Spleen (tissue), 11 donors: ENCODE measurements around the gene NPR2. TPM values are rescaled to one million over a fixed set of nuclear protein-coding genes. Genes with fewer than 3 reads are reported as not detected.

Experiments
- DNase-seq: peaks from one replicate; pipeline ENCODE4 v3.0.0-alpha.2; 2020
- H3K27ac ChIP-seq, 8 donors: fragments of 200-600 bp; sonication (generic) in 7 of 8; 1 replicate in 4 of 8; 2 replicates in 4 of 8; pipeline versions ENCODE4 v1.5.0 to v1.8.0; 2016 to 2021; ENCODE audit warnings: inconsistent platforms in 4 of 8, mild to moderate bottlenecking in 4 of 8, moderate library complexity in 1 of 8
- H3K27me3 ChIP-seq, 7 donors: fragments of 200-600 bp; sonication (generic) in 6 of 7; replicated peaks in 1 of 7; 1 replicate in 4 of 7; 2 replicates in 3 of 7; pipeline versions ENCODE4 v1.5.0 to v1.8.0; 2016 to 2021; ENCODE audit warnings: inconsistent platforms in 3 of 7, mild to moderate bottlenecking in 1 of 7
- H3K36me3 ChIP-seq, 6 donors: fragments of 200-600 bp; sonication (generic) in 5 of 6; 1 replicate in 4 of 6; 2 replicates in 2 of 6; pipeline versions ENCODE4 v1.5.0 to v1.8.0; 2016 to 2021; ENCODE audit warnings: inconsistent platforms in 2 of 6
- H3K4me1 ChIP-seq, 6 donors: fragments of 200-600 bp; sonication (generic) in 5 of 6; 1 replicate in 3 of 6; 2 replicates in 3 of 6; pipeline versions ENCODE4 v1.5.0 to v1.8.0; 2016 to 2021; ENCODE audit warnings: inconsistent platforms in 3 of 6
- H3K4me3 ChIP-seq, 8 donors: fragments of 200-600 bp; sonication (generic) in 7 of 8; 1 replicate in 4 of 8; 2 replicates in 4 of 8; pipeline versions ENCODE4 v1.5.0 to v1.8.0; 2016 to 2021; ENCODE audit warnings: inconsistent platforms in 4 of 8, mild to moderate bottlenecking in 4 of 8, moderate library complexity in 2 of 8
- H3K9me3 ChIP-seq, 8 donors: fragments of 200-600 bp; sonication (generic) in 7 of 8; 1 replicate in 4 of 8; 2 replicates in 4 of 8; pipeline versions ENCODE4 v1.5.0 to v1.8.0; 2016 to 2021; ENCODE audit warnings: inconsistent platforms in 4 of 8
- POLR2A ChIP-seq, 3 donors: fragments of 450-650 bp; IDR thresholded peaks; one replicate each; pipeline ENCODE4 v1.5.1; 2017; ENCODE audit warnings: antibody characterized with exemption in 3 of 3, mild to moderate bottlenecking in 1 of 3
- POLR2AphosphoS5 ChIP-seq, 3 donors: sonication (generic); formaldehyde crosslinking; IDR thresholded peaks; one replicate each; pipeline ENCODE4 v1.5.1; 2017; ENCODE audit warnings: antibody characterized with exemption in 3 of 3
- WGBS, 5 donors: extraction: QIAGEN DNeasy Blood & Tissue Kit in 3 of 5; methylation state at CpG; one replicate each; pipeline versions ENCODE4 v1.1.5 to v1.1.7; 2013 to 2018; 5-methylcytosine and 5-hydroxymethylcytosine counted together
- intact Hi-C: fragments of 100-400 bp; cut with DNase I; formaldehyde crosslinking; loops from one replicate; pipeline ENCODE4 v1.15.0; 2023; ENCODE audit warnings: low total_unique reads
- polyA plus RNA-seq, 3 donors: library from polyadenylated mRNA; stranded (reverse); fragments of 200-250 nt; gene quantifications; one replicate each; pipeline ENCODE4 v1.2.1, GENCODE V29; 2013
- total RNA-seq, 7 donors: library from RNA; depleted of rRNA in 3 of 7; stranded (reverse); fragments of >200 nt in 3 of 7; fragmentation: NEBNext Ultra II Directional in 4 of 7; extraction: Animal tissue kit (Norgen Biotek cat#: 25700) in 4 of 7; gene quantifications; one replicate each; pipeline versions ENCODE4 v1.1.0 to v1.2.1, GENCODE V29; 2016 to 2021
- TF ChIP-seq, protein P1 (sequence below), 11 experiments: fragments of 200-600 bp in 7 of 11; fragments of 450-650 bp in 4 of 11; sonication (generic) in 4 of 11; IDR thresholded peaks in 8 of 11; conservative IDR thresholded peaks in 3 of 11; 1 replicate in 7 of 11; 2 replicates in 4 of 11; pipeline versions ENCODE4 v1.4.0 to v1.8.0; 2016 to 2021; ENCODE audit warnings: antibody characterized with exemption in 11 of 11, inconsistent platforms in 4 of 11, mild to moderate bottlenecking in 1 of 11
- donor health status: healthy with polysubstance abuse.
- donor health status: DM: no; HTN: no; CAD: no; lungs with moderate emphysema.
- donor health status: DM: no; HTN: no; CAD: no.
- donor health status: Bipolar disorder and iron deficiency.
- donor health status: healthy.
- donor health status: DM: no; HTN: no; CAD: no.
- donor health status: DM: yes; HTN: yes; CAD: no.

The NPR2 gene
- total and polyA plus RNA-seq, 10 donors, result 5.8 to 17.1 (median 7.5) TPM

GRCh38 chr9:35790385-35791296 is 750 bp upstream of the NPR2 start:
- TF ChIP-seq, protein P1, sequence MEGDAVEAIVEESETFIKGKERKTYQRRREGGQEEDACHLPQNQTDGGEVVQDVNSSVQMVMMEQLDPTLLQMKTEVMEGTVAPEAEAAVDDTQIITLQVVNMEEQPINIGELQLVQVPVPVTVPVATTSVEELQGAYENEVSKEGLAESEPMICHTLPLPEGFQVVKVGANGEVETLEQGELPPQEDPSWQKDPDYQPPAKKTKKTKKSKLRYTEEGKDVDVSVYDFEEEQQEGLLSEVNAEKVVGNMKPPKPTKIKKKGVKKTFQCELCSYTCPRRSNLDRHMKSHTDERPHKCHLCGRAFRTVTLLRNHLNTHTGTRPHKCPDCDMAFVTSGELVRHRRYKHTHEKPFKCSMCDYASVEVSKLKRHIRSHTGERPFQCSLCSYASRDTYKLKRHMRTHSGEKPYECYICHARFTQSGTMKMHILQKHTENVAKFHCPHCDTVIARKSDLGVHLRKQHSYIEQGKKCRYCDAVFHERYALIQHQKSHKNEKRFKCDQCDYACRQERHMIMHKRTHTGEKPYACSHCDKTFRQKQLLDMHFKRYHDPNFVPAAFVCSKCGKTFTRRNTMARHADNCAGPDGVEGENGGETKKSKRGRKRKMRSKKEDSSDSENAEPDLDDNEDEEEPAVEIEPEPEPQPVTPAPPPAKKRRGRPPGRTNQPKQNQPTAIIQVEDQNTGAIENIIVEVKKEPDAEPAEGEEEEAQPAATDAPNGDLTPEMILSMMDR (IDR thresholded peaks at IDR 0.05 in 8 of 11, conservative IDR thresholded peaks at IDR 0.05 in 3 of 11), result peak; percentile 65 to 95 (median 82)
- TF ChIP-seq POLR2AphosphoS5 (IDR thresholded peaks at IDR 0.05) (peak in 1 of 3 donors; percentile 13), POLR2A (IDR thresholded peaks at IDR 0.05) (no peak)
- Histone ChIP-seq H3K9me3 (no peaks in the 10 kb centered on the region), H3K4me1 (peaks cover 7 to 22% (median 14%) of the 10 kb centered on the region in 6 donors), H3K36me3 (peaks cover 0 to 35% (median 3%) of the 10 kb centered on the region in 6 donors), H3K4me3 (peak overlapping the region in 3 of 8 donors; percentile 32 to 62 (median 44)), H3K27me3 (peaks cover 0 to 12% (median 0%) of the 10 kb centered on the region in 7 donors), H3K27ac (peak overlapping the region in 5 of 8 donors; percentile 25 to 60 (median 34))
- WGBS, 5 donors, result 51 to 66% (median 56%) methylated on average over 37 of the region's 37 CpGs
- intact Hi-C loops, result loop anchor here (2.0 kb wide), 1 partner anchor 92 kb away; no protein-coding TSS in a partner anchor
- DNase-seq, result no peak

DNA sequence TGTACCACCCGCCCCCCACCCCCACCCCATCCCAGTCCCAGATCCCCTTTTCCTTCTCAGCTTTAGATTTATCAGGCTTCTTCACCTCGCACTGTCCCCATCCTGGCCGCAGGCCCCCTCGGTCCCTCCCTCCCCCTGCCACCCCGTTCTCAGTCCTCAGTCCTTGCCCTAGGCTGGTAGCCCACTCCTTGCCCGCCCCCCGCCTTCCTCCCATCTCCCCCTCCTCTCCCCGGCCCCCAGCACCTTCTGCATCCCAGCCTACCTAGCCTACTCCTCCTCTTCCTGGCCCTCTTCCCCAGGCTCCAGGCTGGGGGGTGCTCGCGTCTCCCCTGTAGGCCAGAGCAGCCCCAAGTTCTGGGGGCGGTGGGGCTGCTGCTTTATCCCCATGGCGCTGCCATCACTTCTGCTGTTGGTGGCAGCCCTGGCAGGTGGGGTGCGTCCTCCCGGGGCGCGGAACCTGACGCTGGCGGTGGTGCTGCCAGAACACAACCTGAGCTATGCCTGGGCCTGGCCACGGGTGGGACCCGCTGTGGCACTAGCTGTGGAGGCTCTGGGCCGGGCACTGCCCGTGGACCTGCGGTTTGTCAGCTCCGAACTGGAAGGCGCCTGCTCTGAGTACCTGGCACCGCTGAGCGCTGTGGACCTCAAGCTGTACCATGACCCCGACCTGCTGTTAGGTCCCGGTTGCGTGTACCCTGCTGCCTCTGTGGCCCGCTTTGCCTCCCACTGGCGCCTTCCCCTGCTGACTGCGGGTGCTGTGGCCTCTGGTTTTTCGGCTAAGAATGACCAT is 828 bp downstream of the NPR2 start:
- no peak for DNase-seq
- peaks cover 7 to 22% (median 14%) of the 10 kb centered on the region in 6 donors for H3K4me1 ChIP-seq
- WGBS, 5 donors, result 86 to 96% (median 93%) methylated on average over 22 to 34 of the region's 34 CpGs
- peaks cover 0 to 21% (median 1%) of the 10 kb centered on the region in 6 donors for H3K36me3 ChIP-seq
- peak overlapping the region in 4 of 8 donors; percentile 17 to 62 (median 34) for H3K4me3 ChIP-seq
- peaks cover 0 to 12% (median 0%) of the 10 kb centered on the region in 7 donors for H3K27me3 ChIP-seq
- peak overlapping the region in 2 of 8 donors; percentile 58 to 60 for H3K27ac ChIP-seq
- TF ChIP-seq POLR2A (IDR thresholded peaks at IDR 0.05), result no peak
- TF ChIP-seq, protein P1 (IDR thresholded peaks at IDR 0.05 in 8 of 11, conservative IDR thresholded peaks at IDR 0.05 in 3 of 11), result no peak
- TF ChIP-seq POLR2AphosphoS5 (IDR thresholded peaks at IDR 0.05), result no peak
- H3K9me3 ChIP-seq, result no peaks in the 10 kb centered on the region
- intact Hi-C loops, result no loop called here

DNA sequence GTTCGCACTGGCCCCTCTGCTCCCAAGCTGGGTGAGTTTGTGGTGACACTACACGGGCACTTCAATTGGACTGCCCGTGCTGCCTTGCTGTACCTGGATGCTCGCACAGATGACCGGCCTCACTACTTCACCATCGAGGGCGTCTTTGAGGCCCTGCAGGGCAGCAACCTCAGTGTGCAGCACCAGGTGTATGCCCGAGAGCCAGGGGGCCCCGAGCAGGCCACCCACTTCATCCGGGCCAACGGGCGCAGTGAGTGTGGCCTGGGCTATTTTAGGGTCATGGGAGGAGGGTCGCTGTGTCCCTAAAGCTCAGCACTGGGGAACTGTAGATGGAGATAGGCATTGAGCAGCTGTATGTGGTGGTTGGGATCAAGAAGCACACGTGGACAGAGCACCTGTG is 1.4 kb downstream of the NPR2 start:
- no peak overlapping the region for H3K4me3 ChIP-seq
- peaks cover 0 to 12% (median 0%) of the 10 kb centered on the region in 7 donors for H3K27me3 ChIP-seq
- no peak for DNase-seq
- H3K9me3 ChIP-seq, result no peaks in the 10 kb centered on the region
- no peak overlapping the region for H3K27ac ChIP-seq
- peaks cover 7 to 22% (median 14%) of the 10 kb centered on the region in 6 donors for H3K4me1 ChIP-seq
- intact Hi-C loops, result no loop called here
- no peak for TF ChIP-seq POLR2AphosphoS5 (IDR thresholded peaks at IDR 0.05)
- TF ChIP-seq POLR2A (IDR thresholded peaks at IDR 0.05), result no peak
- TF ChIP-seq, protein P1 (IDR thresholded peaks at IDR 0.05 in 8 of 11, conservative IDR thresholded peaks at IDR 0.05 in 3 of 11), result no peak
- H3K36me3 ChIP-seq, result peaks cover 0 to 18% (median 0%) of the 10 kb centered on the region in 6 donors
- 93 to 97% (median 95%) methylated on average over 14 of the region's 14 CpGs for WGBS, 5 donors
